ENCODE results near the gene CDK5. TPM values are rescaled to one million over a fixed set of nuclear protein-coding genes. Genes with fewer than 3 reads are reported as not detected.
A peak's percentile ranks its signal among the peaks of the same experiment; 100 is the strongest.

Gene CDK5
- total and polyA plus RNA-seq, 9 of the 15 experiments (the other 6 are each of a cell fraction or from before 2014, with no cell fraction given) = 3.2 to 38.0 (median 27.5) TPM

DNA sequence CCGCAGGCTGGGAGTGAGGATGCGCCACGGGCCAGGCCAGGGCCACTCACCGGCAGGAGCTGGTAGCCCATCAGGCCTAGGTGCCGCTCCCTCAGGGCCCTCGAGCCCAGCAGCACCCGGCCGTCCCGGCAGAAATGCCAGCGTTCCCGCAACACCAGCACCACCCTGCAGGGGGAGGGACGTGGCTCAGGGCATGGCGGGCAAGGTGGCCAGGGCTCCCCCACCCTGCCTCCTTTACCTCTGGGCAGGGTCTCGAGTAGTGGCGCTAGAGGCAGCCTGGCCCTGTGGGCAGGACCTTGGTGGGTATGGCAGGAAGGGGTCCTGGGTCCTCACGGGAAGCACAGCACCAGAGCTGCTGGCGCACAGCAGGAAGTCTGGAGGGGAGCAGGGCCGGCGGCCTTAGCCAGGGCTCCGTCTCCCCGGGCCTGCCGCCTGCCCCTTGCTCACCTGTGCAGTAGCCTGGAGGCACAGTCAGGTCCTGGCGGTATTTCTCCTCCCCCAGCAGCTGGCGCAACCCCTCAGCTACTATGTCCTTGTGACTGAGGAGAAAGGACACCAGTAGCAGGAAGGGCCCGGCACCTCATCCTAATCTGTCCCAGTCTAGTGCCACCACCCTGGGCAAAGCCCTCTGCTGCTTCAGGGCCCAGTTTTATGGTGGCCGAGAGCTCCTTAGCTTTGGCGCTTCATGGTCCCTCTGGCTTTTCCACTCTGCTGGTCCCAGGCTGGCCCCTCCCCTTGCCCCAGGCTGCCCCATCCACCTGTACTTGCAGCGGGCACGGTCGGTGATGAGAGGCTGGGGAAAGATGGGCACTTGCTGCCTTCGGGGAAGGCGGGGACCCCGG is 19.4 kb upstream of the CDK5 start (continued):
- TF ChIP-seq, protein P1, sequence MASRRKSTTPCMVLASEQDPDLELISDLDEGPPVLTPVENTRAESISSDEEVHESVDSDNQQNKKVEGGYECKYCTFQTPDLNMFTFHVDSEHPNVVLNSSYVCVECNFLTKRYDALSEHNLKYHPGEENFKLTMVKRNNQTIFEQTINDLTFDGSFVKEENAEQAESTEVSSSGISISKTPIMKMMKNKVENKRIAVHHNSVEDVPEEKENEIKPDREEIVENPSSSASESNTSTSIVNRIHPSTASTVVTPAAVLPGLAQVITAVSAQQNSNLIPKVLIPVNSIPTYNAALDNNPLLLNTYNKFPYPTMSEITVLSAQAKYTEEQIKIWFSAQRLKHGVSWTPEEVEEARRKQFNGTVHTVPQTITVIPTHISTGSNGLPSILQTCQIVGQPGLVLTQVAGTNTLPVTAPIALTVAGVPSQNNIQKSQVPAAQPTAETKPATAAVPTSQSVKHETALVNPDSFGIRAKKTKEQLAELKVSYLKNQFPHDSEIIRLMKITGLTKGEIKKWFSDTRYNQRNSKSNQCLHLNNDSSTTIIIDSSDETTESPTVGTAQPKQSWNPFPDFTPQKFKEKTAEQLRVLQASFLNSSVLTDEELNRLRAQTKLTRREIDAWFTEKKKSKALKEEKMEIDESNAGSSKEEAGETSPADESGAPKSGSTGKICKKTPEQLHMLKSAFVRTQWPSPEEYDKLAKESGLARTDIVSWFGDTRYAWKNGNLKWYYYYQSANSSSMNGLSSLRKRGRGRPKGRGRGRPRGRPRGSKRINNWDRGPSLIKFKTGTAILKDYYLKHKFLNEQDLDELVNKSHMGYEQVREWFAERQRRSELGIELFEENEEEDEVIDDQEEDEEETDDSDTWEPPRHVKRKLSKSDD (conservative IDR thresholded peaks at IDR 0.05; ENCODE audit: low read length) = no peak
- TF ChIP-seq RBM39 (optimal IDR thresholded peaks at IDR 0.05; ENCODE audit: low read depth, low read length) (no peak), ZNF212 (CRISPR knock-in tag; IDR thresholded peaks at IDR 0.05) (0 out of 2 replicates have a peak, but pooled peaks have one; percentile 48), ZNF3 (CRISPR knock-in tag; IDR thresholded peaks at IDR 0.05) (no peak), KDM2B (CRISPR knock-in tag; IDR thresholded peaks at IDR 0.05) (no peak), GABPB2 (CRISPR knock-in tag; conservative IDR thresholded peaks at IDR 0.05) (no peak), MED1 (CRISPR knock-in tag; IDR thresholded peaks at IDR 0.05; ENCODE audit: borderline replicate concordance) (no peak), ZZZ3 (IDR thresholded peaks at IDR 0.05) (no peak), XRCC5 (IDR thresholded peaks at IDR 0.05; ENCODE audit: low read depth, low read length) (0 out of 2 replicates have a peak, but pooled peaks have one; percentile 33), XRCC4 (IDR thresholded peaks at IDR 0.05; ENCODE audit: extremely low read depth, insufficient read depth, insufficient read length) (no peak), ZNF584 (CRISPR knock-in tag; IDR thresholded peaks at IDR 0.05; ENCODE audit: low read depth) (no peak), PHF20 (IDR thresholded peaks at IDR 0.05; ENCODE audit: partially characterized antibody) (no peak), CSDE1 (IDR thresholded peaks at IDR 0.05) (no peak), ATF1 (CRISPR knock-in tag; IDR thresholded peaks at IDR 0.05) (no peak), ATF1 (tag; IDR thresholded peaks at IDR 0.05) (no peak), RBM22 (IDR thresholded peaks at IDR 0.05; ENCODE audit: low read depth, low read length, poor library complexity, severe bottlenecking) (peak; percentile 85)
- TF ChIP-seq, protein P2, sequence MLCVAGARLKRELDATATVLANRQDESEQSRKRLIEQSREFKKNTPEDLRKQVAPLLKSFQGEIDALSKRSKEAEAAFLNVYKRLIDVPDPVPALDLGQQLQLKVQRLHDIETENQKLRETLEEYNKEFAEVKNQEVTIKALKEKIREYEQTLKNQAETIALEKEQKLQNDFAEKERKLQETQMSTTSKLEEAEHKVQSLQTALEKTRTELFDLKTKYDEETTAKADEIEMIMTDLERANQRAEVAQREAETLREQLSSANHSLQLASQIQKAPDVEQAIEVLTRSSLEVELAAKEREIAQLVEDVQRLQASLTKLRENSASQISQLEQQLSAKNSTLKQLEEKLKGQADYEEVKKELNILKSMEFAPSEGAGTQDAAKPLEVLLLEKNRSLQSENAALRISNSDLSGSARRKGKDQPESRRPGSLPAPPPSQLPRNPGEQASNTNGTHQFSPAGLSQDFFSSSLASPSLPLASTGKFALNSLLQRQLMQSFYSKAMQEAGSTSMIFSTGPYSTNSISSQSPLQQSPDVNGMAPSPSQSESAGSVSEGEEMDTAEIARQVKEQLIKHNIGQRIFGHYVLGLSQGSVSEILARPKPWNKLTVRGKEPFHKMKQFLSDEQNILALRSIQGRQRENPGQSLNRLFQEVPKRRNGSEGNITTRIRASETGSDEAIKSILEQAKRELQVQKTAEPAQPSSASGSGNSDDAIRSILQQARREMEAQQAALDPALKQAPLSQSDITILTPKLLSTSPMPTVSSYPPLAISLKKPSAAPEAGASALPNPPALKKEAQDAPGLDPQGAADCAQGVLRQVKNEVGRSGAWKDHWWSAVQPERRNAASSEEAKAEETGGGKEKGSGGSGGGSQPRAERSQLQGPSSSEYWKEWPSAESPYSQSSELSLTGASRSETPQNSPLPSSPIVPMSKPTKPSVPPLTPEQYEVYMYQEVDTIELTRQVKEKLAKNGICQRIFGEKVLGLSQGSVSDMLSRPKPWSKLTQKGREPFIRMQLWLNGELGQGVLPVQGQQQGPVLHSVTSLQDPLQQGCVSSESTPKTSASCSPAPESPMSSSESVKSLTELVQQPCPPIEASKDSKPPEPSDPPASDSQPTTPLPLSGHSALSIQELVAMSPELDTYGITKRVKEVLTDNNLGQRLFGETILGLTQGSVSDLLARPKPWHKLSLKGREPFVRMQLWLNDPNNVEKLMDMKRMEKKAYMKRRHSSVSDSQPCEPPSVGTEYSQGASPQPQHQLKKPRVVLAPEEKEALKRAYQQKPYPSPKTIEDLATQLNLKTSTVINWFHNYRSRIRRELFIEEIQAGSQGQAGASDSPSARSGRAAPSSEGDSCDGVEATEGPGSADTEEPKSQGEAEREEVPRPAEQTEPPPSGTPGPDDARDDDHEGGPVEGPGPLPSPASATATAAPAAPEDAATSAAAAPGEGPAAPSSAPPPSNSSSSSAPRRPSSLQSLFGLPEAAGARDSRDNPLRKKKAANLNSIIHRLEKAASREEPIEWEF (CRISPR knock-in tag; IDR thresholded peaks at IDR 0.05) = no peak

All from K562 (cell line).